Activated CD8-positive, alpha-beta memory T cell treated with anti-CD3 and anti-CD28 coated beads for 24 hours (primary cell): ENCODE measurements around the gene ADAM33.

Experiments
- DNase-seq: peaks from one replicate; pipeline ENCODE4 v3.0.0-alpha.2; 2020

Gene ADAM33

DNA sequence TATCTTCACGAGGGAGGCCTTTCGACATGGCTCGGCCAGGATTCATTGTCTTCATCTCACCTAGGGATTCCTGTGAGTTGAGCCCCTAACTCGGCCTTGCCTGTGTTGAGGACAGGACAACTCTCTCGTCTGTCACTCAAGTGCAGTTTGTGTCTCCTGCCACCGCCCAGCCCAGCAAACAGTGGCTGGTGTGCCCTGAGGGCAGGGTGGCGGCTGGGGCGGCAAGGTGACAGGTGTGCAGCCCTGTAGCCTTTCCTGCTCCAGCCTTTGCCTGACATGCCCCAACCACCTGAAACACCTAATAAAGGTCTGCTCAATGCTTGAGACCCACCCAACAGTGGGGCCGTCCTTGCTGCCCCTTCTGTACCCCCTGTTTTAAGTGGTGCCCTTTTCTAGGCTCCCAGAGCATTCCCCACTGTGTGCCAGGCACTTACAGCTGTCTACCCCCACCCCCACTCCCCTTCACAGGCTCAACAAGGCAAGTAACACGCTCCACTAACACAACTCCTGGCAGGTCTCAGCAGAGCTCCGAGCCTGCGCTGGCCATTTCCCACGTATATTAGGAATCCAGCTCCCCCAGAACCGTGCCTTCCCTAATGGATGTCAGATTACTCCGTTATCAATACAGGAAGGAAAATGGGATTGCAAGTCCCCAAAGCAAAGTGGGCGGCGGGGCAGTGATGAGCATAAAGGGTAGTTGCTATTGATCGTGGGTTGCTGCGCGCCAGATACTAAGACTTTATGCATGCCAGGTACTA lies 36.3 kb downstream of the ADAM33 start:
- DNase-seq: no peak

DNA sequence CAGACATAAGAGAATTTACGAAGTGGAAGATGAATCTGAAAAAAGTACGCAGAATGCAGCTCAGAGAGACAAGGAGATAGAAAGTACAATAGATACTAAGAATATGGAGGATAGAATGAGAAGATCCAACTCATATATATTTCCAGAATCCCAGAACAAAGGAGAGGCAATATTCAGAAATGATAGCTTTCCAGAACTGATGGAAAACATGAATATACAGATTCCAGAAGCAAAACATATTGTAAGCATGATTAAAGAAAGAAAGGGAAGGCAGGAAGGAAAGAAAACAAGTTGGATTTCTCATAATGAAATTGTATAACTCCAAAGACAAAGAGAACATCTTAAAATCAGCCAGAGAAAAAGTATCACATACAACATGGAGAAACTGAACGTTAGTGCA lies 41.6 kb downstream of the ADAM33 start:
- no peak for DNase-seq

DNA sequence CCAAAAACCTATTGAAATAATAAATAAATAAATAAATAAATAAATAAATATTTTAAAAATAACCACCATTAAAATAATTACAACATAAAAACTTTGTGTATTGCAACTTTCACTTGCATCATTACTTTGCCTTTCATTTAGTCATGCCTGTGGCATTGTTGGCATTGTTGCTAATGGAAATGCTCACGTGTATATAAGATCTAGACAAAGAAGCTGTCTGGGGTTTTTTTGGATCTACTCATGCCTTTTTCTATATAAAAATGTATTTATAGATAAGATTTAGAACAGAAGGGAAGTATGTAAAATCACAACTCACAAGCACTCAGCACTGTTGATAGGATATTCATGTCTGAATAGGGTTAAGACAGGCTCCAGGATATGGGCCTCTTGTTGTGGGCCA lies 46.5 kb downstream of the ADAM33 start:
- DNase-seq: no peak

DNA sequence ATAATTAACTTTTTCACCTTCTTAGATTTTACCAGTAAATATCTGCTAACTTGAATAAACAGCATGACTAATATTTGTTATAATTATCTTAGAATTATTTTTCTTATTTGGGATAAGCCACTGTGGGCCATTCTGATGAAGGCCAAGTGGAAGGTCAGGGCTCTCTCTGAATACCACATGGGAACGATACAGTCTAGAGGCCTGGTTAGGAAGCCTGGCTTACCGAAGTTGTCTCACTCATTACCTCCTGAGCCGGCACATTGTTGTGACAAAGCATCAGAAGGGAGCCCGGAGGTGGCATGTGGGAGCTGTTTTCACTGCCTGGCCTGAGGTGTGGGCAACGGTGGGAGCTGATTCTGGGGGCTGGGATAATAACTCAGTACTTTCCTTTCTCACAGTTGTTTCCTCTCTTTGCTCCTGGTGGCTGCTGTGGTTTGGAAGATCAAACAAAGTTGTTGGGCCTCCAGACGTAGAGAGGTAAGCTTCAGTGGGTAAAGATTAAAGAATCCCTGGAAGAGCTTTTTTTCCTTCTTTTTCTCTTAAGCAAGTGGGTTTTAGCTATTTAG lies 47.8 kb downstream of the ADAM33 start:
- no peak for DNase-seq

DNA sequence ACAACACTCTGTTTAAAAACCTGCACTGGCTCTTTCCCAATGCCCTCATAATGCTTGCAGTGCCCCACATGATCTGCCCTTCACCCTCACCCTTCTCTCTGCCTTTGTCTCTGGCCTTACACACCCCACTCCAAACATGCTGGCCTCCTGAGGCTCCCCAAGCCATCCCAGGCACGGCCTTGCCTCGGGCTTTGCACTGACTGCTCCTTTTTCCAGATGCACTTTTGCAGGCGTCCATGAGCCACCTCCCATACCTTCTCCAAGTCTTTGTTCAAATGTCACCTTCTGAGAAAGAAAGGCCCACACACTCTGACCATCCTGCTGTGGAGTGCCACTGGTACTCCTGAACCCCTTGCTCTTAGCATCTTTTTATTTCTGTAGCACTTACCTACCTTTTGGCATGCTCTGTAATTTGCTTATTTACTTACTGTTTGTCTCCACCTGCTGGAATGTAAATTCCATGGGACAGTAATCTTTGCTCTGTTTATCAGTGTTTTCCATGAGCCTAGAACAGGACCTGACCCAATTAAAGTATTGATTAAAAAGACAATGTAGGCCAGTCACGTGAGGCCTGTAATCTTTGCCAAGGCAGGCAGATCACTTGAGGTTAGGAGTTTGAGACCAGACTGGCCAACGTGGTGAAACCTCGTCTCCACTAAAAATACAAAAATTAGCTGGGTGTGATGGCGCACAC lies 49.4 kb downstream of the ADAM33 start:
- no peak for DNase-seq

DNA sequence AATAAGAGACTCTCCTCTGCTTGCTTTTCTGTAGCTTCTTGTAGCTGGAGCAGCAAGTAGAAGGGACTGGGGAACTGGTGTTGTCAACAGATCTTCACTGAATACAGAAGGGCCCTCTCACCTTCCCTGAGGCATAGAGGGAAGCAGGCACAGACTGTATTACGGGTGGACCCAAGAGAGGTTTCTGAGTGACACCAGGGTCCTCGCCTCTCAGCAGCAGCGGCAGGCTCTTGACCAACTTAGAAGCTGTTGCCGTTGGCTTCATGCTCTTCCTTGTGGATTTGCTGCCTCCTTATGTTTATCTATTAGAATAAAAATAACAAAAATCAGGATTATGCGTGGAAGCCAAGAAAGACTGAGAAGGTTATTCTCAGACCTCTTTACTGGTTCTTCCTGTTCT lies 50.3 kb downstream of the ADAM33 start:
- DNase-seq: no peak

DNA sequence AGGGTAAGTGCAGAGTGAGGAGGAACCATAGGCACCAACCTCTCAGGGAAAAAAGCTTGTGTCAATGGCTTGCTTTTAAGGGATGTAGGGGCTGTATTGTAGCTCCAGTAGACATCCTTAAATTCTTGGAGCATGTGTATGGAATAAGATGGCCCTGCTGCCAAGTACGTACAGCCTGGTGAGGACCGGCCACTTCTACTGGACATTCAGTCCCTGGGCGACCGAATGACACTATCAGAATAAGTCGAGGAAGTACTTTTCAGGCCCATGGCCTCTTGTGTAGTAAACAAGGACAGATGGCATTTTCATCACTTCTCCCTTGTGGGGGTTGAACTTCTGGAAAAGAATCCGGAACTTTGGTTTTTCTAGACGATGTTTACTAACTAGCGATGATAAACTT lies 51.4 kb downstream of the ADAM33 start:
- DNase-seq: no peak

DNA sequence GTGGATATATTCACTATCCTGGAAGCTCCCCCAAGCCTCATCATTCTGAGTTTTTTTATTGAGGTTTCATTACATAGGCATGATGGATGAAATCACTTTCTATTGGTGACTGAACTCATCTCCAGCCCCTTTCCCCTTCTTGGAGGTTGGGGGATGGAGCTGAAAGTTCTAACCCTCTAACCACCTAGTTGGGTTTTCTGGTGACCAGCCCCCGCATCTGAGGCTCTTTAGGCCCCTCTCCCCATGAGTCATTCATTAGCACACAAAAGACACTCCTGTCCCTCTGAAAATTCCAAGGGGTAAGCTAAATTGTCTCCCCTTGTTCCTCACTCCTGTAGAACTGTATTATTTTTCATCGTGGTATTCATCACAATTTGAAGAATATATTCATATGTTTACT lies 51.9 kb downstream of the ADAM33 start:
- DNase-seq: no peak

DNA sequence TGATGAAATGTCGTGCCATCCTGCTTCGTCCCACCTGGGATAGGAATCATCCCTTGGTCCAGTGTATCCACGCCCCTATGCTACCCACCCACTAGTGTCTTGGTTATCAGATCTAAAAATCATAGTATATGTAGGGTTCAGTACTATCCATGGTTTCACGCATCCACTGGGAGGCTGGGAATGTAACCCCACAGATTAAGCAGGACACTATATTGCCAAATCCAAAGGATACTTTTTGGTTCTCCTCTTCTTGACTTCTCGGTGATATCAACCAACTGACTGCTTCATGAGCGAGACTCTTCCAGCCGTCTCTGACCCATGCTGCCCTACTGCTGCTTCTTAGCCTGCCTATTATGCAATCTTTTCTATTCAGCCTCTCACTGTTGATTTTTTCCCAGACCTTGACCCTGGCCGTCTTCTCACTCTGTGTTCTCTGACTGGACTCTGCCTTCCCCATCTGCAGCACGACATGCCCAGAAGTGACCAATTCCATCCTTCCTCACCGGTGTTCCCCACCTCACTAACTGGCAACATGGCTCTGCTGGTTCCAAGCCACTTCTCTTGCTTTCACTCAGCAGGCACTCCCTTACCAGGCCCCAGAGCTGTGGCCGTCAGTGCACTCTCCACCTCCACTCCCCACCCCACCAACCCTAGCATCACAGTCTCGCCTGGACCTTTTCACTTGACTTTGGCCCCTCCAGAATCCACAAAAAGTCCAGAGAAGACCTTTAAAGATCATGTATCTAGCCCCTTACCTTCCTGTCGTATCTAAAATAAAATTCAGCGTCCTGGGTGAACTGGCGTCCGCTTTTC lies 53.1 kb downstream of the ADAM33 start:
- no peak for DNase-seq

DNA sequence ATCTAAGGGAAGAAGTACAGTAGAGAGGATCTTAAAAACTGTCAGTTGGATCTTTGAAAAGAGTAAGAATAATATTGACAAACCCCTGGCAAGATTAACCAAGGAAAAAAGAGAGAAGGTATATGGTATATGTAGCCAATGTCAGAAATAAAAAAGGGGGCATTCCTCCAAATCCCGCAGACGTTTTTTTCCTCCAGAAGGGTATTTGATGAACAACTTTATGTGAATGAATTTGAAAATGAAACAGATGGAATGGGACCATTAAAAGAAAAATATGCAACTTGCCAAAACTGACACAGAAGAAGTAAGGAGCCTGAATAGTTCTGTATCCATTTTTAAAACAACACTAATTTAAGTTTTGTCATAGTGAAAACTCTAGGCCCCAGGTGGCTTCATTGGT lies 54.3 kb downstream of the ADAM33 start:
- no peak for DNase-seq

DNA sequence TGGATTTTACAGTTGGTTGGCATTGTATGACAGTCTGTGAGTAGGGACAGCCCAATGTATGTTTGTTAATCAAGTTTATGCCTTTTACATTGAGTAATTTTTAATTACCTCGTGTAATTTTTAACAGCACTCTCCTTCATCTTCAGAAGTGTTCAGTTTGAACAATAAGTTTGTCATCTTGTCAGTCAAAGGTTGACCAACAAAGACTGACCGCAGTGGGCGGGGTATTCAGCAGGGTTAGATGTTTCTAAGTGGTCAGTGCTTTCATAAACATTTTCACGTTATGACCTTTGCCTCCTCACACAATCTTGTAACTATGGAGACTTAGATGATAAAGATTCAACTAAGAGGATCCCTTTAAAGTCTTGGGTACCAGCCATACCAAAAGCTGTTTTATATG lies 59.4 kb downstream of the ADAM33 start:
- no peak for DNase-seq

DNA sequence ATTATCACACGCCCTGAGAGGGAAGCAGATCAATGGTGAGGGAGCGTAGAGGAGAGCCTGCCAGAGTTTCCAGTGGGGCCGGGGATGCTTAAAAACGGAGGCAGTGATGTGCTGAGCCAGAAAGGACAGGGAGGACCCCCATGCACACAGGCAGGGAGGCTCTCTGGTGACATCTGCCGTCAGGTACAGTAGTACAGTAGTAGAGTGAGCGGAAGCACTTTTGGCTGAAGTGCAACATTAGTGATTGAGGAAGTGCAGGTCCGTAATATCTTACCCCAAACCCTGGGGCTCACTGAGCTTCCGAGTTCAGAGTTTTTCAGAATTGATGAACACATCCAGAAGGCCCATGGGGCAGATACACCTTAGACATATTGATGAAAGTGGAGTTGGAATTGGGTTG lies 60.7 kb downstream of the ADAM33 start:
- DNase-seq: no peak
